G401 (cell line): Measurements from ENCODE around the gene PHEX. TPM values are rescaled to one million over a fixed set of nuclear protein-coding genes. Genes with fewer than 3 reads are reported as not detected.
"Not testable (repeated sequence)": the region's sequence is repeated elsewhere in the genome, so short reads cannot be mapped to it uniquely, and the experiment has no call there.

Experiments used
- DNase-seq: peaks from one replicate; pipeline ENCODE4 v3.0.0-alpha.2; 2015; ENCODE audit warnings: low spot score
- in situ Hi-C: cut with HindIII; loops from 2 replicates; pipeline ENCODE4 v1.10.0; 2016; ENCODE audit warnings: low sequenced_read_pairs, mixed read lengths
- total RNA-seq: library from RNA; depleted of rRNA; stranded (reverse); fragments of >200 nt; shearing (Covaris generic); gene quantifications from 2 replicates; pipeline ENCODE4 v1.2.3, GENCODE V29; 2014

PHEX gene
- total RNA-seq, 1 experiment from 2014 or later = not detected

- in situ Hi-C loops = no loop called here
- peak; percentile 68 for DNase-seq
These were observed 160.4 kb downstream of the PHEX start for GRCh38 chrX:22192419-22193060.

- DNase-seq = no peak
- in situ Hi-C loops = no loop called here
These were observed 161.9 kb downstream of the PHEX start for GRCh38 chrX:22193851-22194659.

GRCh38 chrX:22194660-22194945 lies 162.5 kb downstream of the PHEX start:
- in situ Hi-C loops = no loop called here
- no peak for DNase-seq

GRCh38 chrX:22196149-22196548 lies 164.0 kb downstream of the PHEX start:
- in situ Hi-C loops = no loop called here
- no peak for DNase-seq

- DNase-seq = no peak
- in situ Hi-C loops = no loop called here
These were observed 170.1 kb downstream of the PHEX start for GRCh38 chrX:22202251-22202650.

- in situ Hi-C loops = no loop called here
- peak; percentile 14 for DNase-seq
These were observed 171.1 kb downstream of the PHEX start for GRCh38 chrX:22203186-22203585.

- in situ Hi-C loops = no loop called here
- no peak for DNase-seq
These were observed 174.7 kb downstream of the PHEX start for GRCh38 chrX:22206781-22207180.

GRCh38 chrX:22220941-22221340 lies 188.8 kb downstream of the PHEX start:
- DNase-seq = no peak
- in situ Hi-C loops = no loop called here

GRCh38 chrX:22234380-22234779 lies 202.3 kb downstream of the PHEX start:
- in situ Hi-C loops = no loop called here
- no peak for DNase-seq

GRCh38 chrX:22237479-22237878 lies 205.4 kb downstream of the PHEX start:
- no peak for DNase-seq
- in situ Hi-C loops = no loop called here

- in situ Hi-C loops = no loop called here
- DNase-seq = no peak
These were observed 214.5 kb downstream of the PHEX start for GRCh38 chrX:22246620-22247019.

GRCh38 chrX:22247169-22247568 lies 215.0 kb downstream of the PHEX start:
- no peak for DNase-seq
- in situ Hi-C loops = no loop called here

GRCh38 chrX:22248401-22248800 lies 216.3 kb downstream of the PHEX start:
- in situ Hi-C loops = no loop called here
- peak; percentile 58 for DNase-seq

GRCh38 chrX:22249371-22249770 lies 217.2 kb downstream of the PHEX start:
- DNase-seq = no peak
- in situ Hi-C loops = no loop called here

GRCh38 chrX:22268706-22269105 lies 236.6 kb downstream of the PHEX start:
- peak; percentile 26 for DNase-seq
- in situ Hi-C loops = no loop called here

- in situ Hi-C loops = no loop called here
- no peak for DNase-seq
These were observed 240.5 kb downstream of the PHEX start, which contains the start of gene CBLL2 for GRCh38 chrX:22272613-22273012. TSS of gene CBLL2 (plus strand) at chrX:22272913. CDS start at chrX:22272992, 79 bp downstream.

- in situ Hi-C loops = no loop called here
- DNase-seq = no peak
These were observed 241.7 kb downstream of the PHEX start for GRCh38 chrX:22273714-22274317.

- in situ Hi-C loops = no loop called here
- no peak for DNase-seq
These were observed 244.7 kb downstream of the PHEX start for GRCh38 chrX:22276781-22277180.

- in situ Hi-C loops = no loop called here
- no peak for DNase-seq
These were observed 246.2 kb downstream of the PHEX start for GRCh38 chrX:22278375-22278774.

- in situ Hi-C loops, DNase-seq: not testable (repeated sequence)
These were observed 257.1 kb downstream of the PHEX start for GRCh38 chrX:22289209-22289608.
